Heart right ventricle (tissue), 16 donors: ENCODE results near the gene NKX2-8. TPM values are rescaled to one million over a fixed set of nuclear protein-coding genes. Genes with fewer than 3 reads are reported as not detected.

Experiments
- ATAC-seq, 8 donors: fragments of 200-7000 bp; cut with Tn5 transposase; one replicate each; pipeline ENCODE4 v1.9.1; 2020; ENCODE audit warnings: mild to moderate bottlenecking in 8 of 8, moderate library complexity in 8 of 8, moderate number of reproducible peaks in 1 of 8
- DNase-seq, 2 donors: peaks; one replicate each; pipeline ENCODE4 v3.0.0-alpha.2; 2020
- H3K27ac ChIP-seq, 10 donors: fragments of 200-600 bp; sonication (generic) in 2 of 10; one replicate each; pipeline versions ENCODE4 v1.5.0 to v1.8.0; 2020 to 2022; ENCODE audit warnings: mild to moderate bottlenecking in 3 of 10
- H3K27me3 ChIP-seq, 7 donors: fragments of 200-600 bp; one replicate each; pipeline ENCODE4 v1.8.0; 2021 to 2022; ENCODE audit warnings: mild to moderate bottlenecking in 2 of 7
- H3K36me3 ChIP-seq, 9 donors: fragments of 200-600 bp; sonication (generic) in 1 of 9; one replicate each; pipeline versions ENCODE4 v1.5.0 to v1.8.0; 2020 to 2022; ENCODE audit warnings: mild to moderate bottlenecking in 2 of 9
- H3K4me1 ChIP-seq, 9 donors: fragments of 200-600 bp; sonication (generic) in 1 of 9; one replicate each; pipeline versions ENCODE4 v1.5.0 to v1.8.0; 2020 to 2022; ENCODE audit warnings: mild to moderate bottlenecking in 4 of 9
- H3K4me3 ChIP-seq, 10 donors: fragments of 200-600 bp; sonication (generic) in 2 of 10; one replicate each; pipeline versions ENCODE4 v1.5.0 to v1.8.0; 2020 to 2022; ENCODE audit warnings: mild to moderate bottlenecking in 7 of 10, moderate library complexity in 2 of 10
- H3K9me3 ChIP-seq, 11 donors: fragments of 200-600 bp in 10 of 11; sonication (generic) in 2 of 11; one replicate each; pipeline versions ENCODE4 v1.5.0 to v1.8.0; 2013 to 2022; ENCODE audit warnings: mild to moderate bottlenecking in 2 of 11, control low read depth in 1 of 11, moderate library complexity in 1 of 11
- CTCF ChIP-seq, 9 donors: fragments of 200-600 bp; sonication (generic) in 2 of 9; IDR thresholded peaks; one replicate each; pipeline versions ENCODE4 v1.5.0 to v1.8.0; 2021 to 2022; ENCODE audit warnings: antibody characterized with exemption in 9 of 9, mild to moderate bottlenecking in 5 of 9, moderate library complexity in 1 of 9
- WGBS, 2 donors: extraction: QIAGEN DNeasy Blood & Tissue Kit; methylation state at CpG; one replicate each; pipeline ENCODE4 v1.1.7; 2013; ENCODE audit warnings: inconsistent platforms in 1 of 2; 5-methylcytosine and 5-hydroxymethylcytosine counted together
- intact Hi-C, 10 donors: fragments of 100-400 bp; cut with DNase I; formaldehyde crosslinking; loops; one replicate each; pipeline versions ENCODE4 v1.11.1 to v1.14.2; 2022
- polyA plus RNA-seq, 2 donors: library from polyadenylated mRNA; stranded (reverse); fragments of 200-250 nt; gene quantifications; one replicate each; pipeline ENCODE4 v1.2.3, GENCODE V29; 2013
- total RNA-seq, 10 donors: library from RNA; stranded (reverse); fragmentation: NEBNext Ultra II Directional in 3 of 10; extraction: Animal tissue kit (Norgen Biotek cat#: 25700) in 3 of 10; gene quantifications; one replicate each; pipeline versions ENCODE4 v1.2.1 to v1.2.4, GENCODE V29; 2021 to 2023
- donor health status: Arrhythmogenic right ventricular cardiomyopathy.
- donor health status: ischemic (EF 13 %, LVEDD 7.1; RV severe dilation, severe dysfunction).
- donor health status: healthy with polysubstance abuse.
- donor health status: DM: no; HTN: yes; CAD: no.
- donor health status: DM: no; HTN: no; CAD: no.
- donor health status: ischemic (EF 25% LVEDD 6.9; RV normal size, moderate dysfunction).
- donor health status: ischemic (EF 25% LVEDD 5.7; RV mildly dilated, moderate dysfunction).
- donor health status: healthy.
- donor health status: DM: yes; HTN: yes; CAD: no.
- donor health status: Ischemic cardiomyopathy.
- donor health status: ischemic (EF 35%, LVEDD 5.7; RV mildly dilated, moderate dysfunction).
- donor health status: nonischemic (EF 11% LVEDD 7.7; RV severe dilation, severe dysfunction).
- donor health status: DM: yes; HTN: yes; CAD: no.
- donor health status: PGD.
- donor health status: ischemic (EF 29% LVEDD 5.4; RV normal size, mild dysfunction).
- donor health status: nonischemic (EF 23%, LVEDD 6.1; RV moderate dilation, normal function).

Gene NKX2-8
- total and polyA plus RNA-seq, 12 donors = not detected

GRCh38 chr14:36583893-36584811 is 1.7 kb upstream of the NKX2-8 start:
- Histone ChIP-seq H3K4me1 (peaks cover 0 to 35% (median 21%) of the 10 kb centered on the region in 9 donors), H3K36me3 (no peaks in the 10 kb centered on the region), H3K27me3 (peaks cover 22 to 100% (median 98%) of the 10 kb centered on the region in 7 donors), H3K9me3 (no peaks in the 10 kb centered on the region), H3K27ac (no peak overlapping the region), H3K4me3 (no peak overlapping the region)
- TF ChIP-seq CTCF (IDR thresholded peaks at IDR 0.05) = no peak
- ATAC-seq (no peak), DNase-seq (no peak)
- WGBS, 2 donors = 10 to 11% methylated on average over 53 of the region's 53 CpGs
- intact Hi-C loops = no loop called here

GRCh38 chr14:36583242-36583892 is 953 bp upstream of the NKX2-8 start:
- TF ChIP-seq CTCF (IDR thresholded peaks at IDR 0.05) = no peak
- Histone ChIP-seq H3K36me3 (no peaks in the 10 kb centered on the region), H3K9me3 (no peaks in the 10 kb centered on the region), H3K4me1 (peaks cover 0 to 35% (median 21%) of the 10 kb centered on the region in 9 donors), H3K27me3 (peaks cover 22 to 100% (median 99%) of the 10 kb centered on the region in 7 donors), H3K4me3 (peak overlapping the region in 1 of 10 donors; percentile 28), H3K27ac (no peak overlapping the region)
- 7 to 12% methylated on average over 33 of the region's 33 CpGs for WGBS, 2 donors
- DNase-seq = no peak
- intact Hi-C loops = no loop called here
- no peak for ATAC-seq

- 3 to 4% methylated on average over 15 of the region's 15 CpGs for whole genome bisulfite sequencing, 2 donors
- DNase-seq (no peak), ATAC-seq (no peak)
- peaks cover 0 to 35% (median 21%) of the 10 kb centered on the region in 9 donors for H3K4me1 ChIP-seq
- no peak for TF ChIP-seq CTCF (IDR thresholded peaks at IDR 0.05)
- H3K36me3 ChIP-seq = no peaks in the 10 kb centered on the region
- peaks cover 22 to 100% (median 98%) of the 10 kb centered on the region in 7 donors for H3K27me3 ChIP-seq
- peak overlapping the region in 4 of 10 donors; percentile 28 to 56 (median 36) for H3K4me3 ChIP-seq
- no peaks in the 10 kb centered on the region for H3K9me3 ChIP-seq
- intact Hi-C loops = no loop called here
- H3K27ac ChIP-seq = no peak overlapping the region
These were observed 444 bp upstream of the NKX2-8 start for GRCh38 chr14:36582874-36583241.
